HG02642 (cell line): ENCODE results near the gene AFTPH.
A peak's percentile ranks its signal among the peaks of the same experiment; 100 is the strongest.

Source experiments
- ATAC-seq: cut with Tn5 transposase; IDR thresholded peaks from one replicate; pipeline ENCODE4 v1.9.1; 2021; ENCODE audit warnings: mild to moderate bottlenecking; ENCODE audit not compliant: unreplicated experiment, poor library complexity

The AFTPH gene

GRCh38 chr2:64626146-64626809, 102.2 kb downstream of the AFTPH start:
- ATAC-seq: no peak

DNA sequence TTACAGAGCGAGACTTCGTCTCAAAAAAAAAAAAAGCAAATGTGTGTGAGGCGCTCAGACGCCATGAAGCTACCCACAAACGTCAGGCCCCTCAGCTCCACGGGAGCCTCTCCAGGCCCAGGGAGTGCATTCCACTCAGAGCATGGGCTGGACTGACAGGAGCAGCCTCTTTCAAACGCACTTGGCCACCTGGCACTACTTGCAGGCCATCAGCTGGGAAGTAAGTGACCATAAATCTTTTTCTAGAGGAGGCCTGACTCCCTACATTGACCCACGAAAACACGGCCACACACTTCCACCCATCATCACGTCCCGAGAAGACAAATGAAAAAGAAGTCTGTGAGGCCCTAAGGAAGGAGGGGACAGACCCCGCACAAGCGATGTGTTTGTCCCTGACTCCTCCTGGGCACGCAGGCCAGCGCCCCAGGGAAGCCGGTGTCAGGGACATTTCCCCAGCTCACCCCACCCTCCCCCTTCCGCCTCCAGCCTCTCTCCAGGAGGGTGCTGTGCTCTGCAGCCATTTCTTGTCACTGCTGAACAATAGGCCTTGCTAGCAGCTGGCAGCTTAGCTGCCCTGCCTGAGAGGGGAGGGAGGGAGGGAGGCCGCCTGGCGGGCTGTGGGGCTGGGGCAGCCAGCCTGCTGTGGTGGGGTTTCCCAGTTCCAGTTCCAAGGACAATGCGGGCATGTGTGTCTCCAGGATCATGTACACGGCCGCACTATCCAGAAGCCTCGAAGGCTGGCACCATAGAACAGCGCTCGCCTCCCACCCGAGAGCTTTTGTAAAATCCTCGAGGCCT, 103.0 kb downstream of the AFTPH start:
- no peak for ATAC-seq

DNA sequence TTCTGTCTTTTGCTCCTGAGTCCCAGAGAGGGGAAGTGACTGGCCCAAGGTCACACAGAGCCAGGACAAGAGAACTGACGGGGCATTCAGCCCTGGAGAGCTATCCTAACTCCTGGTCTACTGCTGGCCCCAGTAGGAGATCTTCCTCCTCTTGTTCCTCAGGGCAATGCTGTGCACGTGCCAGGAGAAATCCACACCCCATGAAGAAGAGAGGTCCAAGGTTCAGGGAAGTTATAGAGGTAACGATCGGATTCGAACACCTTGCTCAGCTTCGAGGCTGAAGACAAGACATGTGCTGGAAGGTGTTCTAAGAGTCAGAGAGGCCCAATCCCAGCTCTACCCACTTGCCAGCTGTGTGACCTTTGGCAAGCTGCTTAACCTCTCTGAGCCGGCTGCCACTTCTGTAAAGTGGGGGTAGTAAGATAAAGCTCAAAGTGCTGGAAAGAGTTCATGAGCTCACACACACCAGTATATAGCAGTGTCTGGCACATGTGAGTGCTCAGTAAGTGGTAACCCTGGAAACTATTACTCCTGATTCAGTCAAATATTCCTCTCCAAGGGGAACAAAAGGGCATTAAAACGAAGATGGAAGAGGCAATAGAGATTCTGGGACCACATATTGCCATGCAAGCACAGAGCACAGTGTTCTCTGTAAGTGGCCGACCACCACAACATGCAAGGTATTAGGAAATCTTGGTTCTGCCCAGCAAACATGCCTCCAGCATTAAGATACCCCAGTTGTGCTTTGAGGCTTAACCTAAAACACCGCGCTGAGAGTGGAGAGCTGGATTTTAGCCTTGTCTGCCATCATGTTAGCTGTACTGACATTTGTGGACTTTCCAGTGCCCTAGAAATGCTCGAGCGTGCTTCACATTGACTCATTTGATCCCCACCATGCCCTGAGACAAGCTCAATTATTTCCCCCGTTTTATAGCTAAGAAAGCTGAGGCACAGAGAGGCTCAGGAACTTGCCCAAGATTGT, 104.0 kb downstream of the AFTPH start:
- ATAC-seq: no peak

DNA sequence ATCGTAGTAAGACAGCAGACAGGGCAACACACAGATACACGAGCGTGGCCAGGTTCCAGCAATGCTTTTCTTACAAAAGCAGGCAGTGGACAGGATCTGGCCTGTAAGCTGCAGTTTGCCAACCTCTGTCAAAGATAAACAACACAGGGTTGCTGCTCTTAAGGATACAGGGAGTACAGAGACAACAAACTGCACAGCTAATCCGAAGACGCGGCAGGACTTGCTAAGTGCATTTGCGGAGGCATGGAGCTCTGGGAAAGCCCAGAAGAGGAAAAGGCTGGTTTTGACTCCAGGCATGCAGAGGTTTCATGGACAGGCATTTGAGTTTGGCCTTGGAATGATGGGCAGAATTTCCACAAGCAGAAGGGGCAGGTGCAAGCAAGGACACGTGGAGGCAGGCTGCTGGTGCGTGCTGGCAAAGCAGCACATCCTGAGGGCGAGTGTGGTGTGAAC, 105.2 kb downstream of the AFTPH start:
- ATAC-seq: no peak

DNA sequence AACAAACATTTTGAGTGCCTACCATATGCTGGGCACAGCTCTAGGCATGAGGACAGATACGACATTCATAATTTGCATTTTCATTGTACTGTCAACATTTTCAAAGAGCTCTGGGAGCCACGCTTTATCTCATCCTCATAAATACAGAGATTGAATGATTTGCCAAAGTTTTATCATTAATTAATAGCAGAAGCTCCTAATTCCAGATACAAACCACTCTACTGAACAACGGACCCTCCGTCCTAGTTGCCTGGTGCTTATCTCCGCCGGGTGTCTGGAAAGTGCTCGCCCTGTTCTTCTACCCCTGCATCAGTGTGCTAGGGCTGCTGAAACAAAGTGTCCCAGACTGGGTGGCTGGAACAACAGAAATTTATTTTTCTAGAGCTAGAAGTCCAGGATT, 105.7 kb downstream of the AFTPH start:
- no peak for ATAC-seq

DNA sequence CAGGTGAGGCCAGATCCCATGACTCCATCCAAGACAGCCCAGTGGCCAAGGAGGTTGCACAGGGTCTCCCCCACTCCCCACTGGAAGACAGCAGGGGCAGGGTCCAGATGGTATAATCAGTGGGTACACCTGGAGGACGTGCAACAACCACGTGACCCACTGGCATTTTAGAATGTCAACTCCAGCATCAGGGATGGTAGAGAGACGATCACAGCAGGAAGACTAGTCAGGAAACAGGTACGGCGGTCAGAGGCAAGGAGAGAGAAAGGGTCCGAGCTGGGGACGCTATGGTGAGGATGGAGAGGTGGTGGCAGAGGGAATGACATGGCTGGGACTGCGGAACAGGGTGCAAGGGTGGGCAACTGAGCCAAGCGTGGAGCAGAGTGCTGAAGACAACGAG, 106.6 kb downstream of the AFTPH start:
- ATAC-seq: no peak

GRCh38 chr2:64631771-64632170, 107.6 kb downstream of the AFTPH start:
- ATAC-seq: no peak

GRCh38 chr2:64632835-64633819, 109.0 kb downstream of the AFTPH start:
- no peak for ATAC-seq

DNA sequence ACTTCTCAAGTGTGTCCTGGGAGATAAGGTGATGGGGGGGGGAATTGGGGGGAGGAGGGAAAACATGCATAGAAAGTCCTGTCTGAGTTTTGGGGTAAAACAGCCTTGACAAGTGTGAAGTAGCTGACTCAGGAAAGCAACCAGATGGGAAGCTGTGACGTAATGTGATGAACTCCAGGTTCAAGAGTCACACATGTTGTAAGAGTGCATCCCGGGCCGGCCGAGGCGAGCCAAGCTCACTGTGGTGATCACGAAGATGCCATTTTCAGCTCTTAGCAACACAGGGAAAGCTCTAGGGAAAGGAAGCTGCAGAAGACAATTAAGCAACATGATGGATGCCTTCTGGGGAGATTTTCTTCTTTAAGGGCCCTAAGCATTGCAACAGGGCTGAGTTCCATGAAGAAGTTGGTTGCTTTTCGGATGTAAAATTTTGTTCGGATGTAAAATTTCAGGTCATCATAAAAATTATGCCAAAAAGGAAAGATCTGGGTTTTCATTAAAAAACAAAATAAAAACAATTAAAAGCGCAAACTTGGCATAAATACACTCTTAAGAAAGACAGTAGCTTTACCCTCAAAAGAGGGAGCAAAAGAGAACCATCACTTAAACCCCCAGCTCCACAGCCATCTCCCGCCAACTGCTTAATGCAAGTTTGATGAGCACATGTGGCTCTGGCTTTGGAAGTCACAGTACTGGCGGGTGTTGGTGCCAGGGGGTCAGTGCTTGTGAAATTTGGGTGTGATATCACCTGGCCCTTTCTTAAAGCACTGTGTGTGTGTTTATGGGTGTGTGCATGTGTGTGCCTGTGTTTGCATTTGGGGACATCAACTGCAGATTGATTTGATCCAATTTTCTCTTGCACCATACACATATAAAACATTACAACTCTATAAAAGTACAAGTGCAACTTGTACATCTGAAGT, 110.5 kb downstream of the AFTPH start:
- no peak for ATAC-seq

- ATAC-seq: peak; percentile 59
These were observed 112.1 kb downstream of the AFTPH start for GRCh38 chr2:64635976-64636911.

- ATAC-seq: peak; percentile 64
These were observed 113.0 kb downstream of the AFTPH start for GRCh38 chr2:64637000-64637635.

- no peak for ATAC-seq
These were observed 113.8 kb downstream of the AFTPH start for GRCh38 chr2:64637931-64638330.

GRCh38 chr2:64638502-64639120, 114.5 kb downstream of the AFTPH start:
- ATAC-seq: no peak

GRCh38 chr2:64639691-64640090, 115.6 kb downstream of the AFTPH start:
- ATAC-seq: no peak

GRCh38 chr2:64640153-64641044, 116.3 kb downstream of the AFTPH start:
- ATAC-seq: no peak

DNA sequence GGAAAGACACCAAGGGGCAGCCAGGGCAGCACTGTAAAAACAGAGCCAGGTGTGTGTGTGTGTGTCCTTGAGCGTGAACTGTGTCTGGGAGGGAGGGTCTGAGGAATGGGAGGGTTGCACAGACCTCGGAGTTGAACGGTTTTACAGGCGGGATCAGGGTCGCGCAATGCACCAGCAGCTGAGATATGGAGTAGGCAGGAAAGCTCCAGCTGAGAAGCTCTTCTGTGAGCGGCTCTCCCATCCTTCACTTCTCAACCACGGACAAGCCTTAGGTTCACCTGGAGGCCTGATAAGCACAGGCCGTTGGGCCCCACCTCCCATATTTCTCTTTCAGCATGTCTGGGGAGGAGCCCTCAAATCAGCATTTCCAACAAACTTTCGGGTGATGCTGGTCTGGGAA, 117.5 kb downstream of the AFTPH start:
- no peak for ATAC-seq
